ENCODE data around the gene CLECL1.

GRCh38 chr12:9736936-9737705, 4.2 kb upstream of the CLECL1 start:
- TF ChIP-seq POLR2A (IDR thresholded peaks at IDR 0.05; ENCODE audit: low read depth, low read length) (no peak), CEBPB (IDR thresholded peaks at IDR 0.05; ENCODE audit: low read depth, low read length) (no peak), RAD21 (IDR thresholded peaks at IDR 0.05; ENCODE audit: low read length) (no peak), FOS (IDR thresholded peaks at IDR 0.05; ENCODE audit: low read depth, low read length) (no peak), MXI1 (IDR thresholded peaks at IDR 0.05; ENCODE audit: borderline replicate concordance, low read depth, low read length) (no peak), RCOR1 (IDR thresholded peaks at IDR 0.05; ENCODE audit: insufficient replicate concordance, low read length) (no peak), RFX5 (IDR thresholded peaks at IDR 0.05; ENCODE audit: low read depth, low read length) (no peak), MAZ (IDR thresholded peaks at IDR 0.05; ENCODE audit: borderline replicate concordance, low read depth, low read length) (no peak), BHLHE40 (IDR thresholded peaks at IDR 0.05; ENCODE audit: low read depth, low read length) (no peak), CHD1 (IDR thresholded peaks at IDR 0.05; ENCODE audit: low read depth, low read length) (no peak), SMC3 (IDR thresholded peaks at IDR 0.05; ENCODE audit: low read depth, low read length) (no peak), NFE2L2 (IDR thresholded peaks at IDR 0.05; ENCODE audit: low read depth, low read length) (no peak)
- TF ChIP-seq, protein P1, sequence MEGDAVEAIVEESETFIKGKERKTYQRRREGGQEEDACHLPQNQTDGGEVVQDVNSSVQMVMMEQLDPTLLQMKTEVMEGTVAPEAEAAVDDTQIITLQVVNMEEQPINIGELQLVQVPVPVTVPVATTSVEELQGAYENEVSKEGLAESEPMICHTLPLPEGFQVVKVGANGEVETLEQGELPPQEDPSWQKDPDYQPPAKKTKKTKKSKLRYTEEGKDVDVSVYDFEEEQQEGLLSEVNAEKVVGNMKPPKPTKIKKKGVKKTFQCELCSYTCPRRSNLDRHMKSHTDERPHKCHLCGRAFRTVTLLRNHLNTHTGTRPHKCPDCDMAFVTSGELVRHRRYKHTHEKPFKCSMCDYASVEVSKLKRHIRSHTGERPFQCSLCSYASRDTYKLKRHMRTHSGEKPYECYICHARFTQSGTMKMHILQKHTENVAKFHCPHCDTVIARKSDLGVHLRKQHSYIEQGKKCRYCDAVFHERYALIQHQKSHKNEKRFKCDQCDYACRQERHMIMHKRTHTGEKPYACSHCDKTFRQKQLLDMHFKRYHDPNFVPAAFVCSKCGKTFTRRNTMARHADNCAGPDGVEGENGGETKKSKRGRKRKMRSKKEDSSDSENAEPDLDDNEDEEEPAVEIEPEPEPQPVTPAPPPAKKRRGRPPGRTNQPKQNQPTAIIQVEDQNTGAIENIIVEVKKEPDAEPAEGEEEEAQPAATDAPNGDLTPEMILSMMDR (conservative IDR thresholded peaks at IDR 0.05; ENCODE audit: low read depth, low read length), result no peak
- TF ChIP-seq, protein P2, sequence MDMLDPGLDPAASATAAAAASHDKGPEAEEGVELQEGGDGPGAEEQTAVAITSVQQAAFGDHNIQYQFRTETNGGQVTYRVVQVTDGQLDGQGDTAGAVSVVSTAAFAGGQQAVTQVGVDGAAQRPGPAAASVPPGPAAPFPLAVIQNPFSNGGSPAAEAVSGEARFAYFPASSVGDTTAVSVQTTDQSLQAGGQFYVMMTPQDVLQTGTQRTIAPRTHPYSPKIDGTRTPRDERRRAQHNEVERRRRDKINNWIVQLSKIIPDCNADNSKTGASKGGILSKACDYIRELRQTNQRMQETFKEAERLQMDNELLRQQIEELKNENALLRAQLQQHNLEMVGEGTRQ (IDR thresholded peaks at IDR 0.05; ENCODE audit: low read depth, low read length), result no peak
